ENCODE data around the gene ADAM29.

Gene ADAM29

DNA sequence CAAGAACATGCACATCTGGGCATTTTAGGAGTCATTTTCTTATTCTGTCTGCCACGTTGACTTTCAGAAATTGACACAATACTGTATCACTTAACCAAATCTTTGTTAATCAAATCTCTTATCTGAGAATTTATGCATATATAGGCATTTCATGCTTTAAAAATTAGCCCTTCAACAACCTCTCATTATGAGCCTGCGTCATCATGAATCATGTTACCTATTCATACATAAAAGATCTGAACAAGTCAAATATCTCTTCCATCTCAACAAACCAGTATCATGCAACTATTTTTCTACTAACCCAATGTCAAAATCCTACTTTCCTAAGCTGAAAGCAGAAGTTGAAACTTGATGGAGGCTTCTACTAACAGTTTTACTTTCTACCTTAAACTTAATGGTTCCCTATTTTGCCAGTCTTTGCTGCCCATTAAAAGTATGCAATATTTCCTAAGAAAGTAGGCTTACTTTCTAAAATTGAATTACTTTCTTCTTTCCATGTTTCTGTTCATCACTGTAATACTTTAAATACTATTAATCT is 1.8 kb downstream of the ADAM29 start:
- Histone ChIP-seq H3K79me1 (ENCODE audit: low read depth, low read length) (no peaks in the 10 kb centered on the region), H3K14ac (ENCODE audit: low read length) (no peak overlapping the region), H3K36me3 (replicated peaks in 1 of 2; ENCODE audit: control insufficient read depth in 2 of 2, insufficient read depth in 2 of 2, low read length in 2 of 2) (no peaks in the 10 kb centered on the region), H3K4me2 (ENCODE audit: insufficient read depth, low read length, poor library complexity, severe bottlenecking) (no peak overlapping the region), H2BK120ac (ENCODE audit: low read depth, low read length) (no peak overlapping the region), H3K27me3 (ENCODE audit: control insufficient read depth in 3 of 3, insufficient read depth in 3 of 3, low read depth in 1 of 3, low read length in 3 of 3) (no peaks in the 10 kb centered on the region), H3K4me3 (ENCODE audit: low read length in 2 of 2) (no peak overlapping the region), H2AK5ac (ENCODE audit: low read depth, low read length) (no peak overlapping the region), H3K4me1 (ENCODE audit: control insufficient read depth in 2 of 2, insufficient read depth in 1 of 2, low read depth in 1 of 2, low read length in 2 of 2) (peaks cover 0 to 2% of the 10 kb centered on the region in 2 donors), H3K27ac (replicated peaks; ENCODE audit: low read length) (no peak overlapping the region), H3K18ac (ENCODE audit: low read length) (no peak overlapping the region), H4K91ac (ENCODE audit: low read depth, low read length, poor library complexity) (no peak overlapping the region), H3K23ac (ENCODE audit: low read depth, low read length, poor library complexity) (no peak overlapping the region), H3K9ac (ENCODE audit: low read depth, low read length, poor library complexity) (no peak overlapping the region), H4K8ac (ENCODE audit: low read depth, low read length) (no peak overlapping the region), H3K4ac (ENCODE audit: low read length) (no peak overlapping the region), H2BK12ac (ENCODE audit: low read length) (no peak overlapping the region), H2BK5ac (ENCODE audit: low read length) (no peak overlapping the region), H2AFZ (ENCODE audit: low read length) (no peak overlapping the region), H3K9me3 (replicated peaks in 1 of 2; ENCODE audit: control insufficient read depth in 2 of 2, insufficient read depth in 1 of 2, low read depth in 1 of 2, low read length in 2 of 2) (no peaks in the 10 kb centered on the region), H2BK15ac (ENCODE audit: low read length) (no peak overlapping the region)
- no peak for DNase-seq (ENCODE audit: low spot score)
- WGBS, 2 donors (ENCODE audit: extremely low coverage in 2 of 2, insufficient read length in 2 of 2, insufficient replicate concordance in 1 of 2) = no CpG with 5 or more reads among the region's 2 CpGs

DNA sequence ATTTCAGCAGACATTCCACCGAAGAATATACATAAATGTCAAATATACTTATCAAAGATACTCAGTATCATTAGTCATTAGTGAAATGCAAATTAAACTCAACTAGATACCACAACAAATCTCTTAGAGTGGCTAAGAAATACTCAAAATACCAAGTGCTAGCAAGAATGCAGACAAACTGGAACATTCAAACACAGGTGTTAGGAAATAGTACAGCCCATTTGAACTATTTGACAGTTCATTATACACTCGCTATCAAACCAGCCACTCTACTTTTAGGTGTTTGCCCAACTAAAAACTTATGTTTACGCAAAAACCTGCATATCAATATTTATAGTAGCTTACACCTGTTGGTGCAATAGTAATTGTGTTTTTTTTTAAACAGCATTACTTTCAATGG is 8.8 kb downstream of the ADAM29 start:
- Histone ChIP-seq H3K18ac (ENCODE audit: low read length) (no peak overlapping the region), H3K4me1 (ENCODE audit: control insufficient read depth in 2 of 2, insufficient read depth in 1 of 2, low read depth in 1 of 2, low read length in 2 of 2) (no peaks in the 10 kb centered on the region), H2AK5ac (ENCODE audit: low read depth, low read length) (no peak overlapping the region), H3K4me2 (ENCODE audit: insufficient read depth, low read length, poor library complexity, severe bottlenecking) (no peak overlapping the region), H2AFZ (ENCODE audit: low read length) (no peak overlapping the region), H3K36me3 (replicated peaks in 1 of 2; ENCODE audit: control insufficient read depth in 2 of 2, insufficient read depth in 2 of 2, low read length in 2 of 2) (no peaks in the 10 kb centered on the region), H3K14ac (ENCODE audit: low read length) (no peak overlapping the region), H3K4me3 (ENCODE audit: low read length in 2 of 2) (no peak overlapping the region), H2BK15ac (ENCODE audit: low read length) (no peak overlapping the region), H4K8ac (ENCODE audit: low read depth, low read length) (no peak overlapping the region), H4K91ac (ENCODE audit: low read depth, low read length, poor library complexity) (no peak overlapping the region), H3K4ac (ENCODE audit: low read length) (no peak overlapping the region), H3K27me3 (ENCODE audit: control insufficient read depth in 3 of 3, insufficient read depth in 3 of 3, low read depth in 1 of 3, low read length in 3 of 3) (no peaks in the 10 kb centered on the region), H3K79me1 (ENCODE audit: low read depth, low read length) (no peaks in the 10 kb centered on the region), H2BK12ac (ENCODE audit: low read length) (no peak overlapping the region), H3K9me3 (replicated peaks in 1 of 2; ENCODE audit: control insufficient read depth in 2 of 2, insufficient read depth in 1 of 2, low read depth in 1 of 2, low read length in 2 of 2) (no peaks in the 10 kb centered on the region), H3K27ac (replicated peaks; ENCODE audit: low read length) (no peak overlapping the region), H2BK120ac (ENCODE audit: low read depth, low read length) (no peak overlapping the region), H2BK5ac (ENCODE audit: low read length) (no peak overlapping the region), H3K9ac (ENCODE audit: low read depth, low read length, poor library complexity) (no peak overlapping the region), H3K23ac (ENCODE audit: low read depth, low read length, poor library complexity) (no peak overlapping the region)
- DNase-seq (ENCODE audit: low spot score) = no peak
- no CpG with 5 or more reads among the region's 3 CpGs for WGBS, 2 donors (ENCODE audit: extremely low coverage in 2 of 2, insufficient read length in 2 of 2, insufficient replicate concordance in 1 of 2)

DNA sequence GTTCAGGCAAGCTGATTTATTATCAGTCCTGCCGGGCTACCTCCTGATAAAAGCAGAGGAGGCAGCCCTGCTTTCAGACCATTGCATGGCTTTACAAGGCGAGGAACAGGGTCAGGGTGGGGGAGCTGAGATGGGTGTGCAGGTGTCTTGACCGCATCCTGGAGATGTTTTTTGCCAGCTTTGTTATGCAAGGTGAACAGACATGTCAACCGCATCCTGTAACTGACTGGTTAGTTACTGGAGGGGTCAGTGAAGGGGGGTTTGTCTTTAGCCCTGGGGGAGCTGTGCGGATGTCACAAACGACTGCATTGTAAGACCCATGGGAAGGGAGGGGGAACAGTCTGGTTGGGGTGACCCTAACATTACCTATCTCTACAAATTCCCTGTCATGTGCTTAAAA is 10.0 kb downstream of the ADAM29 start:
- Histone ChIP-seq H2AK5ac (ENCODE audit: low read depth, low read length) (no peak overlapping the region), H3K4me2 (ENCODE audit: insufficient read depth, low read length, poor library complexity, severe bottlenecking) (no peak overlapping the region), H4K8ac (ENCODE audit: low read depth, low read length) (no peak overlapping the region), H2BK5ac (ENCODE audit: low read length) (no peak overlapping the region), H3K14ac (ENCODE audit: low read length) (no peak overlapping the region), H3K27me3 (ENCODE audit: control insufficient read depth in 3 of 3, insufficient read depth in 3 of 3, low read depth in 1 of 3, low read length in 3 of 3) (no peaks in the 10 kb centered on the region), H2BK120ac (ENCODE audit: low read depth, low read length) (no peak overlapping the region), H3K23ac (ENCODE audit: low read depth, low read length, poor library complexity) (no peak overlapping the region), H3K9ac (ENCODE audit: low read depth, low read length, poor library complexity) (no peak overlapping the region), H3K4me3 (ENCODE audit: low read length in 2 of 2) (peak overlapping the region in 1 of 2 donors; percentile 12), H3K36me3 (replicated peaks in 1 of 2; ENCODE audit: control insufficient read depth in 2 of 2, insufficient read depth in 2 of 2, low read length in 2 of 2) (no peaks in the 10 kb centered on the region), H3K4ac (ENCODE audit: low read length) (no peak overlapping the region), H3K9me3 (replicated peaks in 1 of 2; ENCODE audit: control insufficient read depth in 2 of 2, insufficient read depth in 1 of 2, low read depth in 1 of 2, low read length in 2 of 2) (no peaks in the 10 kb centered on the region), H3K27ac (replicated peaks; ENCODE audit: low read length) (no peak overlapping the region), H2BK12ac (ENCODE audit: low read length) (no peak overlapping the region), H2AFZ (ENCODE audit: low read length) (no peak overlapping the region), H3K18ac (ENCODE audit: low read length) (no peak overlapping the region), H4K91ac (ENCODE audit: low read depth, low read length, poor library complexity) (no peak overlapping the region), H3K4me1 (ENCODE audit: control insufficient read depth in 2 of 2, insufficient read depth in 1 of 2, low read depth in 1 of 2, low read length in 2 of 2) (no peaks in the 10 kb centered on the region), H2BK15ac (ENCODE audit: low read length) (no peak overlapping the region), H3K79me1 (ENCODE audit: low read depth, low read length) (no peaks in the 10 kb centered on the region)
- WGBS, 2 donors (ENCODE audit: extremely low coverage in 2 of 2, insufficient read length in 2 of 2, insufficient replicate concordance in 1 of 2) = no CpG with 5 or more reads among the region's 6 CpGs
- DNase-seq (ENCODE audit: low spot score) = no peak

- no peak overlapping the region for H3K27ac ChIP-seq (replicated peaks; ENCODE audit: low read length)
- H2AFZ ChIP-seq (ENCODE audit: low read length) = peak overlapping the region; percentile 45
- no CpG with 5 or more reads among the region's 4 CpGs for WGBS, 2 donors (ENCODE audit: extremely low coverage in 2 of 2, insufficient read length in 2 of 2, insufficient replicate concordance in 1 of 2)
- no peak overlapping the region for H4K8ac ChIP-seq (ENCODE audit: low read depth, low read length)
- no peak overlapping the region for H4K91ac ChIP-seq (ENCODE audit: low read depth, low read length, poor library complexity)
- no peak for DNase-seq (ENCODE audit: low spot score)
- H3K36me3 ChIP-seq (replicated peaks in 1 of 2; ENCODE audit: control insufficient read depth in 2 of 2, insufficient read depth in 2 of 2, low read length in 2 of 2) = no peaks in the 10 kb centered on the region
- no peak overlapping the region for H2BK15ac ChIP-seq (ENCODE audit: low read length)
- H3K4me1 ChIP-seq (ENCODE audit: control insufficient read depth in 2 of 2, insufficient read depth in 1 of 2, low read depth in 1 of 2, low read length in 2 of 2) = no peaks in the 10 kb centered on the region
- no peak overlapping the region for H2AK5ac ChIP-seq (ENCODE audit: low read depth, low read length)
- no peaks in the 10 kb centered on the region for H3K79me1 ChIP-seq (ENCODE audit: low read depth, low read length)
- no peak overlapping the region for H2BK5ac ChIP-seq (ENCODE audit: low read length)
- no peak overlapping the region for H3K18ac ChIP-seq (ENCODE audit: low read length)
- no peak overlapping the region for H3K14ac ChIP-seq (ENCODE audit: low read length)
- H3K23ac ChIP-seq (ENCODE audit: low read depth, low read length, poor library complexity) = no peak overlapping the region
- no peak overlapping the region for H3K4me2 ChIP-seq (ENCODE audit: insufficient read depth, low read length, poor library complexity, severe bottlenecking)
- H3K4me3 ChIP-seq (ENCODE audit: low read length in 2 of 2) = no peak overlapping the region
- H3K27me3 ChIP-seq (ENCODE audit: control insufficient read depth in 3 of 3, insufficient read depth in 3 of 3, low read depth in 1 of 3, low read length in 3 of 3) = no peaks in the 10 kb centered on the region
- no peaks in the 10 kb centered on the region for H3K9me3 ChIP-seq (replicated peaks in 1 of 2; ENCODE audit: control insufficient read depth in 2 of 2, insufficient read depth in 1 of 2, low read depth in 1 of 2, low read length in 2 of 2)
- no peak overlapping the region for H2BK12ac ChIP-seq (ENCODE audit: low read length)
- H3K9ac ChIP-seq (ENCODE audit: low read depth, low read length, poor library complexity) = no peak overlapping the region
- no peak overlapping the region for H2BK120ac ChIP-seq (ENCODE audit: low read depth, low read length)
- H3K4ac ChIP-seq (ENCODE audit: low read length) = no peak overlapping the region
These were observed 10.6 kb downstream of the ADAM29 start for GRCh38 chr4:174928575-174929253.

All from neuronal stem cell (in vitro differentiated cells).